Endothelial cell of umbilical vein (primary cell): ENCODE data around the gene DDX49.

Source experiments
- CTCF ChIP-seq, 2 donors: IDR thresholded peaks; 1 replicate in 1 of 2; 2 replicates in 1 of 2; pipeline ENCODE4 v1.5.1; 2011; ENCODE audit warnings: low read length in 2 of 2, mild to moderate bottlenecking in 2 of 2, moderate library complexity in 2 of 2, control low read depth in 1 of 2, inconsistent platforms in 1 of 2, low read depth in 1 of 2; ENCODE audit not compliant: insufficient read depth in 1 of 2; ENCODE audit errors: extremely low read depth in 1 of 2
- EZH2 ChIP-seq: IDR thresholded peaks from 2 replicates; pipeline ENCODE4 v1.6.1; 2012; ENCODE audit warnings: borderline replicate concordance, low read depth, mild to moderate bottlenecking, moderate library complexity, low read length, inconsistent platforms; ENCODE audit not compliant: severe bottlenecking
- GATA2 ChIP-seq: IDR thresholded peaks from 2 replicates; pipeline ENCODE4 v1.7.0; 2011; ENCODE audit warnings: low read depth, mild to moderate bottlenecking, moderate library complexity, mixed read lengths, low read length; ENCODE audit not compliant: insufficient read length, insufficient read depth
- JUN ChIP-seq: IDR thresholded peaks from 2 replicates; pipeline ENCODE4 v1.6.1; 2011; ENCODE audit warnings: borderline replicate concordance, low read depth; ENCODE audit not compliant: insufficient read length, insufficient read depth
- MAX ChIP-seq: IDR thresholded peaks from 2 replicates; pipeline ENCODE4 v1.6.1; 2011; ENCODE audit not compliant: insufficient read depth, insufficient read length
- MYC ChIP-seq: IDR thresholded peaks from one replicate; pipeline ENCODE4 v1.6.1; 2011; ENCODE audit warnings: mild to moderate bottlenecking, low read depth, low read length
- POLR2A ChIP-seq: IDR thresholded peaks from 2 replicates; pipeline ENCODE4 v1.6.1; 2012; ENCODE audit warnings: low read depth, mild to moderate bottlenecking, control low read depth, low read length
- POLR2AphosphoS5 ChIP-seq: IDR thresholded peaks from 2 replicates; pipeline ENCODE4 v1.6.1; 2012; ENCODE audit warnings: low read depth, mild to moderate bottlenecking, control low read depth, low read length, moderate library complexity; ENCODE audit not compliant: insufficient read depth

GRCh38 chr19:18870531-18871172 lies 48.9 kb upstream of the DDX49 start:
- TF ChIP-seq CTCF (IDR thresholded peaks at IDR 0.05; ENCODE audit: extremely low read depth in 1 of 2, insufficient read depth in 1 of 2, low read depth in 1 of 2, low read length in 2 of 2), result no peak
- TF ChIP-seq GATA2, result no peak
- no peak for TF ChIP-seq POLR2A
- no peak for TF ChIP-seq EZH2
- TF ChIP-seq POLR2AphosphoS5, result no peak
- TF ChIP-seq JUN, result no peak
- TF ChIP-seq MAX, result no peak
- TF ChIP-seq MYC, result no peak
